ENCODE results near the gene TNRC18.
"Not testable (repeated sequence)": the region's sequence is repeated elsewhere in the genome, so short reads cannot be mapped to it uniquely, and the experiment has no call there.

Gene TNRC18

DNA sequence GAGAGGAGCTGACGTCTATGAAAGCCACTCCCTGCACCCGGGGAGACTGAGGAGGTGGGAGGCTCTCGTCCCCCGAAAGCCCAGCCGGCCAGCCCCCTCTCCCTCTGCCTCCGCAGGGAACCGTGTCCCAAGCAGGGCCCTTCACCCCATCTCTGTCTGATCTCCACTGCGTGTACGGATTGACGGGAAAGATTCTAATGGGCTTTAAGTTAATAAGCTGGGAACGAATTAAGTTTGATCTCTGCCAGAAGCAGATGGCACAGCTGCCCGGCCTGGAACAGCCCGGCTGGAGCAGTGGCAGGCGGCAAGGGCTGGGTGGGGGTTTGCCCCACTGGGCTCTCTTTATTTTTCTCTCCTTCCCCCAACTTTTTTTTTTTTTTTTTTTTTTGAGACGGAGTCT, 147.0 kb downstream of the TNRC18 start:
- H3K27me3 Mint-ChIP-seq: peaks cover 9 to 59% of the 10 kb centered on the region in 2 donors
- no peak overlapping the region for H3K27ac Mint-ChIP-seq
- peaks cover 0 to 4% of the 10 kb centered on the region in 2 donors for H3K4me1 Mint-ChIP-seq (ENCODE audit: low read depth in 2 of 2)
- no peaks in the 10 kb centered on the region for H3K36me3 Mint-ChIP-seq (ENCODE audit: insufficient read depth)
- no peaks in the 10 kb centered on the region for H3K9me3 Mint-ChIP-seq
- no peak overlapping the region for H3K4me3 Mint-ChIP-seq
- no peak for ATAC-seq (replicated peaks)
- no peak for DNase-seq

DNA sequence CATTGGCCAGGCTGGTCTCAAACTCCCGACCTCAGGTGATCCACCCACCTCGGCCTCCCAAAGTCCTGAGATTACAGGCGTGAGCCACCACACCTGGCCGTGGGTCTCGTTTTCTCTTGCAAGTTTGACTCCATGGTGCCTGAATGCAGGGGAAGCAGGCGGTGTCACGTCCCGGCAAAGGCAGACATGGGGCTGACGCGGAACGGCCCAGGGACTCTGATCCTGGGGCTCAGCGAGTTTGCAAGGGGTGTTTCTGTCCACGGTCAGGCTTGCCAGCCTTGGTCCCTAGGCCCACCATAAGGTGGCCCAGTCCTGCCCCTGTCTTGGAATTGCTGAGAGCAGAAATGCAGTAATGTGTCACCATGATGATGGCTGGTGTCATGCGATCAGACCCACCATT, 147.5 kb downstream of the TNRC18 start:
- H3K36me3 Mint-ChIP-seq (ENCODE audit: insufficient read depth); H3K4me3 Mint-ChIP-seq; H3K27ac Mint-ChIP-seq; ATAC-seq (replicated peaks); H3K9me3 Mint-ChIP-seq; H3K4me1 Mint-ChIP-seq (ENCODE audit: low read depth in 2 of 2); DNase-seq: not testable (repeated sequence)
- peaks cover 10 to 56% of the 10 kb centered on the region in 2 donors for H3K27me3 Mint-ChIP-seq

DNA sequence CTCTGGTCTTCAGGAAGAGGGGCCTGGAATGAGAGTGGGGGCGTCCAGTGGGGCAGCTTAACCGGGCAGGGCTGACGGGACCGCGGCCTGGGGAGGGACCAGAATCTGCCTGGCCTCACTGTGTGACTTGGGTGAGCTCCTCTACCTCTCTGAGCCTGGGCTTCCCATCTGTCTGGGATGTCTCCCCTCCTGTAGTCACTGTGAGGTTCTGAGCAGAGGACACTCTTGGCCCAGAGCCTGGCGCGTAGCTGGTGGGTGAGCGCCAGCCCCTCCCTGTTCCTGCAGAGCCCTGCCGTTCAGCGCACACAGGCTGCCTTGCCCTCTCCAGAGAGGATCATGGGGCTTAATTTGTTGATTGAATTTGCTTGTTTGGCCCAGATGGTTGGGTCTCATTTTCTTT, 148.1 kb downstream of the TNRC18 start:
- not testable (repeated sequence) for ATAC-seq (replicated peaks); H3K27ac Mint-ChIP-seq; H3K36me3 Mint-ChIP-seq (ENCODE audit: insufficient read depth); DNase-seq; H3K9me3 Mint-ChIP-seq; H3K4me3 Mint-ChIP-seq; H3K4me1 Mint-ChIP-seq (ENCODE audit: low read depth in 2 of 2)
- H3K27me3 Mint-ChIP-seq: peaks cover 10 to 56% of the 10 kb centered on the region in 2 donors

DNA sequence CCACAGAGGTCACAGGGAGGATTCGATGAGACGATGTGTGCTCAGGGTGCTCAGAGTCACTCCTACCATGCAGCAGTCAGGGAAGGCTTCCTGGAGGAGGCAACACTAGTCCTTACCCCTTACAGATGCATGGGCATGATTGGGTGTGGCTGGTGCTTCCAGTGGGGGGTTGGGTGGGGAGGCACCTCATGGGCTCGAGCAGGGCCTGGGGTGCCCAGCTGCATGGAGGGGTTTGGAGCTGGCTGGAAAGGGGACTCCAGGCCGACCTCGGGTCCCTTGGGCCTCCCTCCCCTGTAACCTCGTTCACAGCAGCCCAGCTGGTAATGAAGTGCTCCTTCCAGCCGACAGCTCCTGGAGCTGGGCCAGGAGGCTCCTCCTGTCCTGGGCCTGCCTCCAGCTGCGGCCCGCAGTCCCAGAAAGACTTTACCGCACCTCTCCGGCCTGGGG, 148.6 kb downstream of the TNRC18 start:
- ATAC-seq (replicated peaks); H3K36me3 Mint-ChIP-seq (ENCODE audit: insufficient read depth); H3K27ac Mint-ChIP-seq; H3K9me3 Mint-ChIP-seq; H3K4me1 Mint-ChIP-seq (ENCODE audit: low read depth in 2 of 2); H3K4me3 Mint-ChIP-seq; DNase-seq: not testable (repeated sequence)
- peaks cover 10 to 58% of the 10 kb centered on the region in 2 donors for H3K27me3 Mint-ChIP-seq

DNA sequence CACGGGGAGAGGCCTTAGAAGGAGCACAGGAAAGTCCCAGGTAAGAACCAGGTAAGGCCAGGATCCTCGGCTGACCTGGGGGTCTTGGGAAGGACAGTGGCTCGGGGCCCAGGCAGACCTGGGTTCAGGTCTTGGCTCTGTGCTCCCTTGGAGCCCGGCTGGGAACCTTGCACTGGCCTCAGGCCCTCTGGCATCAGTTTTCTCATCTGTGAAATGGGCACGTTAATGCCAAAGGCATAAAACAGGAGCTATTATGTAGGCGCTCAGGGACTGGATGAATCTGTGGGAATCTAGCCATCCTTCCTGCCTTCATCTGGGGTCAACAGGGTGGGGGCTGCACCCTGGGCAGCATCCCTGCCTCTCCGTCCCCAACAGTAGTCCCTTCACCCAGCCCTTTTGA, 149.2 kb downstream of the TNRC18 start:
- Mint-ChIP-seq H3K27me3 (peaks cover 10 to 58% of the 10 kb centered on the region in 2 donors), H3K27ac (no peak overlapping the region)

DNA sequence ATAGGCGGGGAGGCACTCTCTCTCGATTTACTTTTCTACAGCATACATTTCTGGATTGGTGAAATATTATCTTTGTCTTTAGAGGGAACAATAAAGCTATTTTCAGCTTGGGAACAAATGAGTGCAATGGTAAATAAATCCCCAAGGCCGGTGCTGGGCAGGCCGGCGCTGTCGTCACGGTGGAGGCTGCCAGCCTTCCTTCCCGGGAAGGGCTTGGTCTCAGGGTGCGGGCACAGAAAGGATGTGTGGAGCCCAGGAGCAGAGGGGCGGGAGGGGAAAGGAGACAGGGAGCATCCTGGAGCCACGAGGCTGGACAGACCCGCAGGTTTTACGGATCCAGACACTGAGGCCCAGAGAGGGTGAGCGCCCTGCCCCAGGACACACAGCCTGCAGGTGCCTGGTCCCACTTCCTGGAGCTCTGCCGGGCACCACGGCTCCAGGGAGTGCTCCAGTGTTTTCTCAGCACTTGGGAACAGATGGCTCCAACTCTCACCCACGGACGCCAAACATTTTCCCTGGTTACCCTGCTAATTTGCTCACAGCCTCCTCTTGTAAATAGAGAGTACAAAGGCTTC, 149.7 kb downstream of the TNRC18 start:
- not testable (repeated sequence) for ATAC-seq (replicated peaks); H3K4me3 Mint-ChIP-seq

More for the DNA sequence above, 149.2 kb downstream of the TNRC18 start:
- H3K36me3 Mint-ChIP-seq (ENCODE audit: insufficient read depth): no peaks in the 10 kb centered on the region
- ATAC-seq (replicated peaks) (no peak), DNase-seq (no peak)
- no peak overlapping the region for H3K4me3 Mint-ChIP-seq
- no peaks in the 10 kb centered on the region for H3K9me3 Mint-ChIP-seq
- peaks cover 0 to 4% of the 10 kb centered on the region in 2 donors for H3K4me1 Mint-ChIP-seq (ENCODE audit: low read depth in 2 of 2)

DNA sequence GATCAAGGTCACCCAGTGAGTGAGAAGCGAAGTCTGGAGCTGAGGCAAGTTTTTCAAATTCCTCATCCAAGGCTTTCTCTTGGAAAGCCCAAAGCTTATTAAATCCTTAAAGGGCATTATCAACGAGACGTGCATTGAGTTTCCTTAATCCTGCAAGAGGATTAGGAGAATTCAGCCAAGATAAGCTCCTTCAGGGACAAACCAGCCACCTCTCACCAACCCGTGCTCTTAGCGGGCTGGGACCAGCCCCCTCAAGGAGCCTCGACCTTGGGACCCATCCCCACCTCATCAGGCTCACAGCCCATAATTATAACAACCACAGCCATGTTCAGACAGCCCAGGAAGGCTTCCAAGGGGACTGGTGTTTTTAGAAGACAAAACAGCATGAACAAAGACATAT, 152.8 kb downstream of the TNRC18 start:
- Mint-ChIP-seq H3K4me3 (no peak overlapping the region), H3K9me3 (no peaks in the 10 kb centered on the region), H3K4me1 (ENCODE audit: low read depth in 2 of 2) (peaks cover 0 to 4% of the 10 kb centered on the region in 2 donors), H3K36me3 (ENCODE audit: insufficient read depth) (peaks cover 5% of the 10 kb centered on the region), H3K27ac (no peak overlapping the region), H3K27me3 (peaks cover 19 to 59% of the 10 kb centered on the region in 2 donors)
- no peak for DNase-seq
- ATAC-seq (replicated peaks): no peak

More for the DNA sequence above, 149.7 kb downstream of the TNRC18 start:
- H3K4me1 Mint-ChIP-seq (ENCODE audit: low read depth in 2 of 2); DNase-seq; H3K9me3 Mint-ChIP-seq; H3K27ac Mint-ChIP-seq; H3K36me3 Mint-ChIP-seq (ENCODE audit: insufficient read depth): not testable (repeated sequence)
- H3K27me3 Mint-ChIP-seq: peaks cover 14 to 62% of the 10 kb centered on the region in 2 donors

DNA sequence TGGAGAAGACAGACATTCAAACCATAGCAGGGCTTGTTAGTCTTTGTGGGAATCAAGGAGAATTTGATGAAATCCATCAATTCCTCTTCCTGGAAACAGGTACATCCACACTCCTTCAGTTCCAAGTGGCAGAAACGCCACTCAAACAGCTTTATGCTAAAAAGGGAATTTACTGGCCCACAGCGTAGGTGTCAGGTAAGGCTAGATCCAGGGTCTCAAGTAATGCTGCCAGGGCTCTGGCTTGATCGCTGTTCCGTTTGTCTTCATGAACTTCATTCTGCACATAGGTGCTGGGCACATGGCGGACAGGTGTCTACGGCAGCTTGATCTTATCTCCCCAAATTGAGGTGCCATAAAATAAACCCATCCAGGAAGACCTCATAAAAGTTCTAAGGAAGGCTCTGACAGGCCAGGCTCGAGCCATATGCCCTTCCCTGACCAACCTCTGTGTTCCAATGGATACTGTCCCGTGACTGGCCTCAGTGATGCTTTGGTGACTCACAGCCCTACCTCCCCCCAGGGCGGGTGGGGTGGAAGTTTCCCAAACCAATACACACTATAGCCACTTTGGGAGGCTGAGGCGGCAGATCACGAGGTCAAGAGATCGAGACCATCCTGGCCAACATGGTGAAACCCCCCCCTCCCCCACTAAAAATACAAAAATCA, 153.5 kb downstream of the TNRC18 start:
- not testable (repeated sequence) for H3K9me3 Mint-ChIP-seq
- H3K27me3 Mint-ChIP-seq: peaks cover 23 to 64% of the 10 kb centered on the region in 2 donors

DNA sequence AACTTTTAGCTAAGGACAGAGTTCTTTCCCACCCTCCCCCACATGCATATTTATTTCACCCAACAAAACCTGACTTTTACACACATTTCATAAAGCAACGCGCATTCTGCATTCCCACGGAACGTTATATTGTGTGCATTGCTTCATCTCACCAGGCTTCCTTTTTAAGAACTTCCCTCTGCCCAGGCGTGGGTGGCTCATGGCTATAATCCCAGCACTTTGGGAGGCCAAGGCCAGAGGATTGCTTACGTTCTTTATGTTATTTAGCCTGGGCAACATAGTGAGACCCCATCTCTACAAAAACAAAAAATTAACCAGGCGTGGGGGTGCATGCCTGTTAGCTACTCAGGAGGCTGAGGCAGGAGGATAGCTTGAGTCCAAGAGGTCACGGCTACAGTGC, 155.8 kb downstream of the TNRC18 start:
- H3K27me3 Mint-ChIP-seq: peaks cover 17 to 43% of the 10 kb centered on the region in 2 donors
- H3K27ac Mint-ChIP-seq; H3K36me3 Mint-ChIP-seq (ENCODE audit: insufficient read depth); H3K4me3 Mint-ChIP-seq; H3K9me3 Mint-ChIP-seq; H3K4me1 Mint-ChIP-seq (ENCODE audit: low read depth in 2 of 2); DNase-seq; ATAC-seq (replicated peaks): not testable (repeated sequence)

More for the DNA sequence above, 153.5 kb downstream of the TNRC18 start:
- H3K27ac Mint-ChIP-seq; H3K4me1 Mint-ChIP-seq (ENCODE audit: low read depth in 2 of 2); DNase-seq; H3K36me3 Mint-ChIP-seq (ENCODE audit: insufficient read depth); ATAC-seq (replicated peaks); H3K4me3 Mint-ChIP-seq: not testable (repeated sequence)

DNA sequence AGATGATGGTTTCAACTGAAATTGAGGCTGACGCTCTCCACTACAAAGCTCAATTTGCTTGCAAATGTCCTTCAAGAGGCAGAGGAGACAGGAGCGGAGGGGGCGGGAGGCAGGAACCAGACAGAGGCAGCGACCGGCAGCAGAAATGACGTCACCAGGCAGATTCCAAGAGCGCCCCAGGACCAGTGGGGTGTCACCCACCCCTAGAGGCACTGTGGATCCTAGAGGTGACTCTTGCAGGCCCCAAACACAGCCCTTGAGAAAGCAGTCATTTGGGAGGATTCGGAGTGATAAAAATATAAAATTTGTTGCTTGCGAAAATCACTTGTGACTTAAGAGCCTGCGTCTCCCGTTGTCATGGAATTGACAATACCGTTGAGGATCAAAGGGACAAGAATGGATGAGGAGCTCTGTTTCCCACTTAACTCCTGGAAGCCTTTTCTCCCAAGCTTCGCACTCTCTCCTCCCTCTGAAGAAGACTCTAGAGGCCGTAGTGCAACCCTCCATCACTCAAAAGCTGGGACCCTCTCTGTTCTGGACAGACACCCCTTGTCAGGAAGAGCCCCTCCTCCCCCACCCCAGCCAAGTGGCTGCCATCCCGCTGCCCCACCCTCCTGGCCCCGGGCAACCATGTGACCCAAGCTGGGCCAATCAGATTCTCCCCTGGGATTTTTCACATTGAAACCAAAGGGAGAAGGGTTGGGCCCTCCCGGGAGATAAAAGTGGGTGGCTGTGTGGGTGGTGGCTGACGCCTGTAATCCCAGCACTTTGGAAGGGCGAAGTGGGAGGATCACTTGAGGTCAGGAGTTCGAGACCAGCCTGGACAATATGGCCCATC, 157.2 kb downstream of the TNRC18 start:
- H3K27ac Mint-ChIP-seq: no peak overlapping the region
- H3K9me3 Mint-ChIP-seq: no peaks in the 10 kb centered on the region
- no peak overlapping the region for H3K4me3 Mint-ChIP-seq
- no peaks in the 10 kb centered on the region for H3K4me1 Mint-ChIP-seq (ENCODE audit: low read depth in 2 of 2)
- peaks cover 5% of the 10 kb centered on the region for H3K36me3 Mint-ChIP-seq (ENCODE audit: insufficient read depth)
- ATAC-seq (replicated peaks) (no peak), DNase-seq (no peak)
- peaks cover 13 to 36% of the 10 kb centered on the region in 2 donors for H3K27me3 Mint-ChIP-seq

DNA sequence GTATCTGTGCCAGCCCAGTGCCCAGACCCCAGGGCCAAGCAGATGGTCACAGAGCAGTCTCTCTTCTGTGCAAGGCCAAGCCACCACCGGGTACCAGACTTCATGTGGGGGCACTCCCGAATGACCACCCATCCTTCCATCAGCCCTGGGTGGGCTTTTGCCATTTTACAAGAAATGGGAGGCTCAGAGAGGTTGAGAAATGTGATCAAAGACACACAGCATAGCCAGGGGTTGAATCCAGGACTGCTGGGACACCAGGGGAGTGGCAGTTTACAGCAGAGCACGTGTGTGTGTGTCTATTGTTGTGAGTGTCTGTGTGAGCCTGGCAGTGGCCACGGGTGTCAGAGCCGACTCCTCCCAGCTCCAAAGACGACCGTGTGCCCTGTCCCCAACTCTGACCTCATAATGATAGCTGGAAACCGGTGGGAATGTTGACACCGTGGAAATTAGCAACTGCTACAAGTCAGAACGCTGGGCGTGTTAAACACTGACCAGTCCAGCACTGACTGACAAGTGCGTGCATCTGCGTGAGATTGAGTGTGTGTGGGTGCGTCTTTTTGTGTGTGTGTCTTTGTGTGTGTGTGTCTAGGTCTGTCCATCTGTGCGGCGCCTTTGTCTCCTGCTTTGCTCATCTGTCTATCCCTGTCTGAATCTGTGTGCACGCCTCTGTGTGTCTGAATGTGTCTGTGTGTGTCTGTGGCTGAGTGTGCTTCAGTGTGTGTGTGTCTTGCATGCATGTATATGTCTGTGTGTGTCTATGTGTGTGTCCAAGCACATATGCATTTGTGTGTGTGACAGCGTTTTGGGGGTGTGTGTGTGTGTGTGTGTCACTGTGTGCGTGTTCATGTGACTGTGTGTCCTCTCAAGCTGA, 158.1 kb downstream of the TNRC18 start:
- H3K36me3 Mint-ChIP-seq (ENCODE audit: insufficient read depth): peaks cover 5% of the 10 kb centered on the region

DNA sequence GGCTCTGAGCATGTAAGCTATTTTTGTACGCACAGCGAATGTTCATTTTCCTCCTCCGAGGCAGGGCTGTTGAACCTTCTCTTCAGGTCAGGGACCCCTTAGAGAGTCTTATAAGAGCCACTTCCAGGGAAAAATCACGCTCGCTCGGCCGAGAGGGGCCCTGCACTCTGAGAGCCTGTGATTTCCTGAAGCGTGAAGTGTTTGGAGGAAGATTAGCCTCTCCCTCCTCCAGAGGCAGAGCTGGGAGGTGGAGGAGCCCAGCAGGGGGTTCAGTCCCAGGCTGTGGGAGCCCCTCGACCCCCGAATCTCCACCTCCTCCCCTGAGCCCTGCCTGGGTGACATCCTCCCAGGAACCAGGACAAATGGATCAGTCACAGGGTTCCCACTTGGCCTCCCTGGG, 160.6 kb downstream of the TNRC18 start:
- peaks cover 7 to 13% of the 10 kb centered on the region in 2 donors for H3K27me3 Mint-ChIP-seq
- not testable (repeated sequence) for H3K4me1 Mint-ChIP-seq (ENCODE audit: low read depth in 2 of 2); H3K4me3 Mint-ChIP-seq; H3K9me3 Mint-ChIP-seq; DNase-seq; H3K36me3 Mint-ChIP-seq (ENCODE audit: insufficient read depth); ATAC-seq (replicated peaks); H3K27ac Mint-ChIP-seq

More for the DNA sequence above, 158.1 kb downstream of the TNRC18 start:
- H3K27me3 Mint-ChIP-seq: peaks cover 13 to 30% of the 10 kb centered on the region in 2 donors
- no peaks in the 10 kb centered on the region for H3K4me1 Mint-ChIP-seq (ENCODE audit: low read depth in 2 of 2)
- no peak overlapping the region for H3K27ac Mint-ChIP-seq
- no peaks in the 10 kb centered on the region for H3K9me3 Mint-ChIP-seq
- ATAC-seq (replicated peaks) (no peak), DNase-seq (no peak)
- no peak overlapping the region for H3K4me3 Mint-ChIP-seq

All from effector memory CD8-positive, alpha-beta T cell (primary cell).